HG03439 (cell line): ENCODE measurements around the gene STARD4.

ENCODE experiments used
- ATAC-seq: cut with Tn5 transposase; IDR thresholded peaks from one replicate; pipeline ENCODE4 v1.9.1; 2021; ENCODE audit warnings: mild to moderate bottlenecking, moderate library complexity; ENCODE audit not compliant: unreplicated experiment

STARD4 gene, protein sequence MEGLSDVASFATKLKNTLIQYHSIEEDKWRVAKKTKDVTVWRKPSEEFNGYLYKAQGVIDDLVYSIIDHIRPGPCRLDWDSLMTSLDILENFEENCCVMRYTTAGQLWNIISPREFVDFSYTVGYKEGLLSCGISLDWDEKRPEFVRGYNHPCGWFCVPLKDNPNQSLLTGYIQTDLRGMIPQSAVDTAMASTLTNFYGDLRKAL

GRCh38 chr5:111512375-111513130, at the start of gene STARD4:
STARD4 (minus strand) TSS chr5:111512535; CDS start chr5:111507433, 5,102 bp downstream.
- ATAC-seq = peak; percentile 92

GRCh38 chr5:111559680-111560079, 47.3 kb upstream of the STARD4 start:
- no peak for ATAC-seq

- no peak for ATAC-seq
Measured at GRCh38 chr5:111557686-111558085, 45.4 kb upstream of the STARD4 start.

DNA sequence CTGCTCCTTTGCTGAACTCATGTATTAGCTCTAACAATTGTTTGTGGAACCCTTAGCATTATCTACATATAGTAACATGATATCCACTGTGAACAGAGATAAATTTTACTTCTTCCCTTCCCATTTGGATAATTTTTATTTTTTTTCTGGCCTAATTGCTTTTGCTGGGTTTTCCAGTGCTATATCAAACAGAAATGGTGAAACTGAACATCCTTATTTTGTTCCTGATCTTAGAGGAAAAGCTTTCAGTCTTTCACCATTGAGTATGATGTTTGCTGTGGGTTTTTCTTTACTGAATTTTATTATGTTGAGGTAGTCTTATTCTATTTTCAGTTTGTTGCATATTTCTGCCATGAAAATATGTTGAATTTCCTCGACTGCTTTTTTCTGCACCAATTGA, 44.8 kb upstream of the STARD4 start:
- ATAC-seq = no peak

DNA sequence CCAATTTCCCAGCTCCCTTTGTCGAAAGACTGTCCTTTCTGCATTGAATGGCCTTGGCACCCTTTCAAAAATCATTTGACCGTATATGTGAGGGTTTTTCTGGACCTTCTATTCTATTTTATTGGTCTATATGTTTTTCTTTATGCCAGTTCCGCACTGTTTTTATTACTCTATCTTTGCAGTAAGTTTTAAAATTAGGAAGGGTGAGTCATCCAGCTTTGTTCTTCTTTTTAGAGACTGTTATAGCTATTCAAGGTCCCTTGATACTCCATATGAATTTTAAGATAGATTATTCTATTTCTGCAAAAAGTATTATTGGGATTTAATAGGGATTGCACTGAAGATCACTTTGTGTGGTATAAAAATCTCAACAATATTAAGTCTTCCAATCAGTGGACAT, 44.2 kb upstream of the STARD4 start:
- ATAC-seq = no peak

DNA sequence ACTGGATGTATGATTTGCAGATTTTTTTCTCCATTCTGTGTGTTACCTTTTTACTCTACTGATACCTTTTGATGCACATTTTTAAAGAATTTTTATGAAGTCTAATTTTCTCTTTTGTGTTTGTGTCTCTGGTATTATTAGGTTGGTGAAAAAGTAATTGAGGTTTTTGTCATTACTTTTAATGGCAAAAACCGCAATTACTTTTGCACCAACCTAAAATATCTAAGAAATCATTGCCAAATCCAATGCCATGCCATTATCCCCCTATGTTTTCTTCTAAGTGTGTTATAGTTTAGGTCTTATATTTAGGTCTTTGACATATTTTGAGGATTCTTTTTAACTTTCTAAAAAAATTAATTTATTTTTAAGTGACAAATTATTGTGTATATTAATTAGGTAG, 43.4 kb upstream of the STARD4 start:
- ATAC-seq = no peak

GRCh38 chr5:111553868-111554267, 41.5 kb upstream of the STARD4 start:
- ATAC-seq = no peak

- ATAC-seq = no peak
Measured at GRCh38 chr5:111552896-111553295, 40.6 kb upstream of the STARD4 start.

GRCh38 chr5:111552492-111552891, 40.2 kb upstream of the STARD4 start:
- no peak for ATAC-seq

DNA sequence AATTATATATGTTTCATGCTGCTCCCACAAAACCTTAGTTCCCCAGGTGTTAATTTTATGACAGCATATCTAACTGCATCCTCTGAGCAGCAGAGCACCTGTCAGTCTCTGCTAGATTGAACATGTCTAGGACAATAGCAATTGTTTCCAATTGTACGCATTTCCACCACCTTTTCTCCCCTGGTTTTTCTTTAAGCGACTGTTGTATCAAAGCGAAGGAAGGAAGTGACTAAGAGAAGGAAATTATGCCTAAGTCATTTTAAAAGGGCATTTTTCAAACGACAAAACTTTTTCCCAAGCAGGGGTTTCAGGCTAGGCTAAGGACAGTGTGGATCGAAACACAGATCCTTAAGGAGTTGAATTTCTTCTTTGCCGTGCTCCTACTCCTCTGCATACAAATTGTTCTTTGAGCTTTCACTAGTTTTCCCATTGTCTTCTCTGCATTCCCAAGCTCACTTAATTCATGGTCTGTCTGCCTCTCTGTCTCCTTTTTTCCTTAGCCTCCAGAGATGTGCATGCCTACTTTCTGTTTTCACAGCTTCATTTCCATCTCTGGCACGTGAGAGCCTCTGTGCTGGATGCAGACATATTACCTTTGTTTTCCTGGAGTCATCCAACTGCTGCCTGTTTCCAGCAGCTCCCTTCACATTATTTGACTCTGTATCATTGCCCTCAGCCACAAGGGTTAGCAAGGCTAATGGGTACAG, 39.4 kb upstream of the STARD4 start:
- no peak for ATAC-seq

DNA sequence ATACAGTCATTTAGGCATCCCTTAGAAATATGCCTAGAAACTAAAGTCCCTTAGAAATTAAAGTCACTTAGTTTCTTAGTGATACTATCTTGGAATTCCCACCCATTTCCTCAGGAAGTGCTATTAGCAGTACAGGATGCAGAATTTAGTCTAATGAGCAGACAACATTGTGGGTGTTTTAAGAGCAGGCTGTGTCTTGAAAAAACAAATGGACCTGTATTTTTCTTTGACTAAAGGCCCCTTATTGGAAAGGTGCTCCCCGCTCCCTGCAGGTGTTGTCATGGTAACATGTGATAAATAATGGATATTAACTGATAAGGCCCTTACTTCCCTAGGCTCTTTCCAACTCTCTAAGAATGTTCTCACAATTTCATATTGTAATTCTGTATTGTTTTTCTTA, 38.8 kb upstream of the STARD4 start:
- no peak for ATAC-seq

DNA sequence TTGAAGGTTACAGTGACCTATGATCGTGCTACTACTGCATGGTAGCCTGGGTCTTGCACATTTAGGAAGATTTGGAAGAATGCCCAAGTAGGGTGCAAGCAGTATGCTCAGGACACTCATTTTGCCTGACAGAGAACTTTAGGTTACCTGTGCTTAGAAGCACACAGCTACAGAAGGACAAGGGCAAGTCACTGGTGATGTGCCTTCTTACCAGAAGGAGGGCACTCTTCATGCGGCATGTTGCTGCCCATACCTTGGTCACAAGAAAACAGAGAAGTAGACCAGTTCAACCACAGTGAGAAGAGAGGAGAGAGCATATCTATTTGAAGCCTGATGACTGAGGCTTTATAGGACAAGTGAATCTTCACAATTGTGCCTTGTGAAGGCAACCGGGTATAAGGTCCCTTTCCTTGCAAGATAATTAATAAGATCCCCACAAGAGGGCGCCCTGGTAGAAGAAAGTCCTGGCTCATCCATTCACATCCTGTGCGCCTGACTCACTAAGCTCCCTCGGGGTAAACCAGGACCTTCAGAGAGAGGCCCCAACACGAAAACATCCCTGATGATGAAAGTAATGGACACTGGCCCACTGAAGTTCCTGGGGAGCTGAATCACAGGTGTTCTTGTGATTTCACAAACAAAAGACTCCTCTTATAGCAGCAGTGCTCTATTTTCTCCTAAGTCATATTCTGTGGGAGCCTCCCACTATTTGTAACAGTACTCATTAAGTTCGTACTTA, 38.1 kb upstream of the STARD4 start:
- ATAC-seq = peak; percentile 77

- ATAC-seq = no peak
Measured at GRCh38 chr5:111548992-111549649, 36.8 kb upstream of the STARD4 start.

DNA sequence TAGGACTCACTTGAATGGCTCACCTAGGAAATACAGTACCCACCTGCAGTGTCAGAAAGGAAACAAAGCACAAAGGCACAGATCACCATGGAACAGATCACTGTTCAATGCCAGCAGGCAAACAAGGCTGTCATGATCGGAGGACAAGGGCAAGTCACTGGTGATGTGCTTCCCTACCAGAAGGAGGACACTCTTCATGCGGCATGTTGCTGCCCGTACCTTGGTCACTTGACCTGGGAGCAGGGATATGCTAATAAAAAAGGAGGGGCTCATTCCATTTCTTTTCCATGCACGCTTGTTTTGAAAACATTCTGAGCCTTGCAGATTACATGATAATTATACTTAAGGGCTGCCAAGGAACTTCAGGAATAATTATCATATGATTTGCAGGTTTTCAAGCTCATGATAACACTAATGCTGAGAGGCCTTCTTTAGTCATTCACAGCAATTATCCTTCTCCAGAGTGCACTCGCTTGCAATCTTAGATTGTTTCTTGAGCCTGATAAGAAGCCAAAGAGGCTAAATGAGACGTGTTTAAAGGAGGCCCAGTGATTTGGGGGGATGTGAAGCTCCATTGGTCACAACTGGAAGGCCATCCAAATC, 36.1 kb upstream of the STARD4 start:
- ATAC-seq = no peak

GRCh38 chr5:111545031-111545430, 32.7 kb upstream of the STARD4 start:
- no peak for ATAC-seq

GRCh38 chr5:111537141-111538024, 25.0 kb upstream of the STARD4 start:
- no peak for ATAC-seq

DNA sequence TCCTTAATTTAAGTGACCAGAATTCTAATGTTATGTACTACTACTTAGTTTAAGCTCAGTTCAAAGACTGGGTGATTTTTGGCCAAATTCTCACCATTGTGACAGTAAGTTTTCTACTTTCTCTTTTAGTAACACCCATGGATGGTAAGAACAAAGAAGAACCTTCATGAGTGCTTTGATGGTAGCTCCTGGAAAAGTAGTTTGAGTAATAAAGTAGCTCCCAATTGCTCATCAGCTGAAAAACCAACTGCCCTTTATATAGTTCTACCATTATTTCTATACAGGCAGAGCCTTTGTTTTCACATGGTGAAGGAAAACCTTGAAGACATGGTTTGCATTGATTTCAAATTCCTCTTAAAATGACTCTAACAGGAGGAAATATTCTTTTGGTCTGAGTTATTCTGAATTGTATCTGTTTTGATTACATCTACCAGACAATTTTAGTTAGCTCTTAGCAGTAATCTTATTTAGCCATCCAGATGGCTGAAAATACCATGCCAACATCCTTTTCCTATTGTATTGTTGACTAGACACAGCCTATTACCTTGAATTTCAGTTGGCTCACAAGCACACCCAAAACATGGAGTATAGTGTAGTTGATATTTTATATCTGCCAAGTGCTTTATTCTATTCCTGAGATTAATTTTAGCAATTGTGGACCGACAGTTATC, 23.7 kb upstream of the STARD4 start:
- ATAC-seq = no peak

DNA sequence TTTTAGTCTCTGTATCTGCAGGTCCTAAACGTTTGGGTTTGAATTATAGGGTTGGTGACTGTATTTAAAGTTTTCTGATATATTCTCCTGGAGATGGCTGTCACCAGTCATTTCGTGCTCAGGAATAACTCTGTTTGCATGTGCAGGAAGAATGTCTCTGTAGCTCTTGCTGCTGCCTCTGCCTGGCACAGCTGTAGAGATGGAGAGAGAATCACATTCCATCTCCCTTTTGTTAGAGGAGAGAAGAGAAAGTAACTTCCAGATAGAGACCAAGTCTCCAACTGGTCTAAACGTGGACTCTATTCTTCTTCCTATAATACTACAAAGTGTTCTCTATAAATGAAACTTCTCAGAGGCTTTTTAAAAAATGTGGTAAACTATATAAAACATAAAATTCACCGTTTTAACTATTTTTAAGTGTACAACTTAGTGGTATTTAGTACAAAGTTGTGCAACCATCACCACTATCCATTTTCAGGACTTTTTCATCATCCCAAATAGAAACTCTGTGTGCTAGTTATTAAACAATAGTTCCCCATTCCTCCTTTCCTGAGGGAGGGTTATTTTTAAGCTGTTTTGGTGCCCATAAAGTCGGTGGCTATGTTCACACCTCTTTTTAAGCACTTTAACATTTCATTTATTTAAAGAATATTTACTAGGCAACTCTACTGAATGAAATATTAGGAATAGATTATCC, 20.7 kb upstream of the STARD4 start:
- ATAC-seq = no peak
